ENCODE results near the gene RAMP3. TPM values are rescaled to one million over a fixed set of nuclear protein-coding genes. Genes with fewer than 3 reads are reported as not detected.

Gene RAMP3
- total and polyA plus RNA-seq, 11 donors, result 19.2 to 107 (median 38.9) TPM

DNA sequence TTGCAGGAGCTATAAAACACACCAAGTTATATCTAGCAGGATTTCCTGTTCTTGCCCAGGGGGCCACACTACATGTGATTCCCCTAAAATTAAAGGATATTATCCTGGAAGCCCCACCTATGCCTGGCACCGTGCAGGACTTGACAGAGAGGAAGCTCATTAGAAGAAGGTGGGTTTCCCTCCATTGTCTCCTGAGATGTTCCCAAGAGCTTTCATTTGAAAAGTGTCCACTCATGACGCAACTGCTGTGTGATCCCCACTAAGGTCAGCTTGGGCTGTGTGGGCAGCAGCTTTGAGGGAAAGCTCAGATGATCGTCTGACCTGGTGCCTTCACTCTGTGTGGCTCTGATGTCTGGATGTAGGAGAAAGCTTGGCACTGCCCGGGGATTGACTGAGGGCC, 53.5 kb downstream of the RAMP3 start:
- ATAC-seq (peak; percentile 86 to 97 (median 92)), DNase-seq (peak in 4 of 5 donors; percentile 61 to 72 (median 66))
- Histone ChIP-seq H3K9me3 (peaks cover 0 to 3% (median 0%) of the 10 kb centered on the region in 12 donors), H3K4me1 (peaks cover 0 to 30% (median 12%) of the 10 kb centered on the region in 12 donors), H3K27me3 (peaks cover 0 to 21% (median 0%) of the 10 kb centered on the region in 9 donors), H3K27ac (peak overlapping the region in 10 of 12 donors; percentile 56 to 90 (median 74)), H3K36me3 (no peaks in the 10 kb centered on the region), H3K4me3 (no peak overlapping the region)
- TF ChIP-seq POLR2A (IDR thresholded peaks at IDR 0.05), result no peak
- TF ChIP-seq, protein P1, sequence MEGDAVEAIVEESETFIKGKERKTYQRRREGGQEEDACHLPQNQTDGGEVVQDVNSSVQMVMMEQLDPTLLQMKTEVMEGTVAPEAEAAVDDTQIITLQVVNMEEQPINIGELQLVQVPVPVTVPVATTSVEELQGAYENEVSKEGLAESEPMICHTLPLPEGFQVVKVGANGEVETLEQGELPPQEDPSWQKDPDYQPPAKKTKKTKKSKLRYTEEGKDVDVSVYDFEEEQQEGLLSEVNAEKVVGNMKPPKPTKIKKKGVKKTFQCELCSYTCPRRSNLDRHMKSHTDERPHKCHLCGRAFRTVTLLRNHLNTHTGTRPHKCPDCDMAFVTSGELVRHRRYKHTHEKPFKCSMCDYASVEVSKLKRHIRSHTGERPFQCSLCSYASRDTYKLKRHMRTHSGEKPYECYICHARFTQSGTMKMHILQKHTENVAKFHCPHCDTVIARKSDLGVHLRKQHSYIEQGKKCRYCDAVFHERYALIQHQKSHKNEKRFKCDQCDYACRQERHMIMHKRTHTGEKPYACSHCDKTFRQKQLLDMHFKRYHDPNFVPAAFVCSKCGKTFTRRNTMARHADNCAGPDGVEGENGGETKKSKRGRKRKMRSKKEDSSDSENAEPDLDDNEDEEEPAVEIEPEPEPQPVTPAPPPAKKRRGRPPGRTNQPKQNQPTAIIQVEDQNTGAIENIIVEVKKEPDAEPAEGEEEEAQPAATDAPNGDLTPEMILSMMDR (IDR thresholded peaks at IDR 0.05), result no peak
- WGBS, 4 donors, result 37 to 56% (median 44%) methylated on average over 4 of the region's 4 CpGs
- intact Hi-C loops (cut with DNase I), result loop anchor here in 4 of 10 donors (1.0 to 5.0 kb wide), 5 partner anchors 28 to 54 kb away; partner anchors contain the start of gene RAMP3 (in 1 of the 4)

GRCh38 chr7:45211958-45212357, 54.4 kb downstream of the RAMP3 start:
- 84 to 97% (median 94%) methylated on average over 2 of the region's 2 CpGs for WGBS, 4 donors

DNA sequence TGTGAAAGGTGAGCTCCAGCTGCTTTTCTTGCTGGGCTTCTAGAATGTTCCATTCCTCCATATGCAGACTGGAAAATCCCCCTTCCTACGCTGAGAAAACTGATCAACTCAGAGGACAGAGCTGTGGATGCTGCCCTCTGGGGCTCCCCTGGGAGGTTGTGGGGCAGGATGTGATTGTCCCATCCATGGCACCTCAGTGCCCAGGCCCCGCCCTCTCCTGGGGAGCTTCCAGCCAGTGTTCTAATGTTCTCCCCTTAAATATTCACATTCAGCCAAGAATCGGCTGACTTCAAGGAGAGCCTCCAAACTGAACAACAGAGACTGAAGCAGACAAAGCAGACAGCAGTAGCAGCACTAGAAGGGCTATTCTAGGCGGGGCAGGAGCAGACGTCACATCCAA, 55.0 kb downstream of the RAMP3 start:
- H3K4me1 ChIP-seq, result peaks cover 0 to 30% (median 12%) of the 10 kb centered on the region in 12 donors
- intact Hi-C loops (cut with DNase I), result loop anchor here in 1 of 10 donors (5.0 kb wide), 1 partner anchor 55 kb away; the partner anchor contains the start of gene RAMP3
- H3K27ac ChIP-seq, result peak overlapping the region in 4 of 12 donors; percentile 55 to 84 (median 68)
- no peak for ATAC-seq
- DNase-seq, result no peak
- WGBS, 4 donors, result 82 to 89% (median 84%) methylated on average over 5 of the region's 5 CpGs
- peaks cover 0 to 3% (median 0%) of the 10 kb centered on the region in 12 donors for H3K9me3 ChIP-seq
- peaks cover 0 to 27% (median 0%) of the 10 kb centered on the region in 9 donors for H3K27me3 ChIP-seq
- H3K4me3 ChIP-seq, result no peak overlapping the region
- TF ChIP-seq POLR2A (IDR thresholded peaks at IDR 0.05), result no peak
- TF ChIP-seq, protein P1 (IDR thresholded peaks at IDR 0.05), result no peak
- no peaks in the 10 kb centered on the region for H3K36me3 ChIP-seq

More at GRCh38 chr7:45211958-45212357, 54.4 kb downstream of the RAMP3 start:
- ATAC-seq, result no peak
- Histone ChIP-seq H3K27ac (peak overlapping the region in 10 of 12 donors; percentile 55 to 84 (median 68)), H3K4me3 (no peak overlapping the region), H3K27me3 (peaks cover 0 to 27% (median 0%) of the 10 kb centered on the region in 9 donors), H3K36me3 (no peaks in the 10 kb centered on the region), H3K4me1 (peaks cover 0 to 30% (median 12%) of the 10 kb centered on the region in 12 donors), H3K9me3 (peaks cover 0 to 3% (median 0%) of the 10 kb centered on the region in 12 donors)
- TF ChIP-seq POLR2A (IDR thresholded peaks at IDR 0.05), result no peak
- TF ChIP-seq, protein P1 (IDR thresholded peaks at IDR 0.05), result no peak
- intact Hi-C loops (cut with DNase I), result loop anchor here in 4 of 10 donors (1.0 to 5.0 kb wide), 5 partner anchors 27 to 55 kb away; partner anchors contain the start of gene RAMP3 (in 1 of the 4)
- DNase-seq, result no peak

DNA sequence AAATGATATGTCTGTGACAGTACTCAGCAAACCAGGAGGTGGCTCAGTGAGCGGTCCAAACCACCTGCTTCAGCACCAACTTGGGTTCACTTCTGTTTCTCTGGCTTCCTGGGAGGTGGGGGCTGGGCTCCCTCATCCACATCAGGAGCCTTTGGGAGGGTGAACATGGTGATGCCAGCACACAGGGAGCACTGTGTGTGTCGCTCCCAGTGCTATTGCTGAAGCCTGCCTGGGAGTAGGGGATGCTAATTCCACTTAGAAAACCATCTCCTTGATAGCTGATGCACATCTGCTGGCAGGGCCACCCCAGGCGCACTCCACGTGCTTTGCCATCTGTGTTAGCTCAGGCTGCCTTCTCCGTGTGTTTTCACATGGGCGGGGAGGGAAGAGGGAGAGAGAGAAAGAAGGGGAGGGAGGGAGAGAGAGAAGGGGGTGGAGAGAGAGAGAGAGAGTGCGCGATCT, 58.0 kb downstream of the RAMP3 start:
- H3K27ac ChIP-seq, result no peak overlapping the region
- H3K36me3 ChIP-seq, result no peaks in the 10 kb centered on the region
- ATAC-seq (no peak), DNase-seq (no peak)
- H3K27me3 ChIP-seq, result peaks cover 0 to 27% (median 0%) of the 10 kb centered on the region in 9 donors
- H3K9me3 ChIP-seq, result peaks cover 0 to 3% (median 0%) of the 10 kb centered on the region in 12 donors
- WGBS, 4 donors, result 38 to 47% (median 40%) methylated on average over 7 to 8 of the region's 8 CpGs
- TF ChIP-seq POLR2A (IDR thresholded peaks at IDR 0.05), result no peak
- TF ChIP-seq, protein P1 (IDR thresholded peaks at IDR 0.05), result no peak
- no peak overlapping the region for H3K4me3 ChIP-seq
- intact Hi-C loops (cut with DNase I), result no loop called here
- peaks cover 0 to 13% (median 3%) of the 10 kb centered on the region in 12 donors for H3K4me1 ChIP-seq
